DMS153 treated with DMSO at 0.1 percent for 48 hours (cell line): ENCODE data around the gene STAT3.
"Not testable (repeated sequence)": the region's sequence is repeated elsewhere in the genome, so short reads cannot be mapped to it uniquely, and the experiment has no call there.

ENCODE experiments used
- DNase-seq: peaks from one replicate; lab custom pipeline; 2025; ENCODE audit not compliant: unreplicated experiment; lab: John Stamatoyannopoulos, UW

The STAT3 gene

GRCh38 chr17:42317967-42318366 is 70.3 kb downstream of the STAT3 start:
- not testable (repeated sequence) for DNase-seq

GRCh38 chr17:42317266-42317845 is 70.9 kb downstream of the STAT3 start:
- no peak for DNase-seq

GRCh38 chr17:42316755-42317154 is 71.5 kb downstream of the STAT3 start:
- DNase-seq, result no peak

GRCh38 chr17:42315402-42316156 is 72.7 kb downstream of the STAT3 start:
- DNase-seq, result no peak

GRCh38 chr17:42313773-42314566 is 74.3 kb downstream of the STAT3 start:
- DNase-seq, result no peak

GRCh38 chr17:42313389-42313772 is 74.9 kb downstream of the STAT3 start:
- DNase-seq, result no peak

- peak; percentile 3 for DNase-seq
Observed at GRCh38 chr17:42312285-42313130, 75.7 kb downstream of the STAT3 start.

- DNase-seq, result no peak
Observed at GRCh38 chr17:42312035-42312284, 76.3 kb downstream of the STAT3 start.

GRCh38 chr17:42311240-42312034 is 76.8 kb downstream of the STAT3 start:
- no peak for DNase-seq

GRCh38 chr17:42310787-42311215 is 77.4 kb downstream of the STAT3 start:
- no peak for DNase-seq

GRCh38 chr17:42309986-42310786 is 78.1 kb downstream of the STAT3 start:
- DNase-seq, result no peak

- no peak for DNase-seq
Observed at GRCh38 chr17:42309142-42309541, 79.1 kb downstream of the STAT3 start.

- DNase-seq, result no peak
Observed at GRCh38 chr17:42308446-42308845, 79.8 kb downstream of the STAT3 start.

- DNase-seq, result no peak
Observed at GRCh38 chr17:42307362-42307927, 80.8 kb downstream of the STAT3 start.

GRCh38 chr17:42306385-42306667 is 81.9 kb downstream of the STAT3 start:
- no peak for DNase-seq

- no peak for DNase-seq
Observed at GRCh38 chr17:42305543-42306384, 82.5 kb downstream of the STAT3 start.

GRCh38 chr17:42305031-42305330 is 83.3 kb downstream of the STAT3 start:
- not testable (repeated sequence) for DNase-seq

- DNase-seq, result no peak
Observed at GRCh38 chr17:42304187-42305030, 83.8 kb downstream of the STAT3 start.
